ENCODE measurements around the gene DOCK1. TPM values are rescaled to one million over a fixed set of nuclear protein-coding genes. Genes with fewer than 3 reads are reported as not detected.

The DOCK1 gene
- total and polyA plus RNA-seq, 8 donors, result 46.4 to 77.7 (median 71.3) TPM

DNA sequence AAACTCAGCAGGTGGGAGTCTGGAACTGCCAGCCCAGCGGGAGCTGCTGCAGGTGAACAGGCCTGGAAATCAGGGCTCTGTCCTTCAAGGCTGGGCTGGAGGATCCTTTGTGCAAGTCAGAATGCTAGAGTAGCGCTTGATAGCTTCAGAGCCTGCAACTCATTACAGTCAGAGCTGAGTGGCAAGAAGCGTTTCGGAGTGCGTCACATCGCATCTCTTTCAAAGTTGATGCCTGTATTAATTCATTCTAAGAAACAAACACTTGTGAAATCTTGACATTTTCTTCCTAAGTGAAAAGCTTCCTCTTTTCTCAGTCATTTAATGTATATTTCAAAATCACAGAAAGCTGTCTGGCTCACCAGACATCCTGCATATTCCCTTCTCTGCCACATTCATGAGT is 522.7 kb downstream of the DOCK1 start:
- no peak overlapping the region for H3K27ac ChIP-seq
- intact Hi-C loops (cut with DNase I), result no loop called here
- H3K4me1 ChIP-seq, result no peaks in the 10 kb centered on the region
- H3K36me3 ChIP-seq, result peaks cover 0 to 44% of the 10 kb centered on the region in 2 donors
- DNase-seq (no peak), ATAC-seq (no peak)
- H3K9me3 ChIP-seq, result no peaks in the 10 kb centered on the region
- no peak overlapping the region for H3K4me3 ChIP-seq
- TF ChIP-seq CTCF (IDR thresholded peaks at IDR 0.05), result no peak
- H3K27me3 ChIP-seq, result no peaks in the 10 kb centered on the region

GRCh38 chr10:127428385-127428980 is 523.3 kb downstream of the DOCK1 start:
- Histone ChIP-seq H3K4me3 (no peak overlapping the region), H3K4me1 (no peaks in the 10 kb centered on the region), H3K36me3 (peaks cover 0 to 49% of the 10 kb centered on the region in 2 donors), H3K27ac (no peak overlapping the region), H3K9me3 (no peaks in the 10 kb centered on the region), H3K27me3 (no peaks in the 10 kb centered on the region)
- ATAC-seq (no peak), DNase-seq (no peak)
- TF ChIP-seq CTCF (IDR thresholded peaks at IDR 0.05), result no peak
- intact Hi-C loops (cut with DNase I), result no loop called here

DNA sequence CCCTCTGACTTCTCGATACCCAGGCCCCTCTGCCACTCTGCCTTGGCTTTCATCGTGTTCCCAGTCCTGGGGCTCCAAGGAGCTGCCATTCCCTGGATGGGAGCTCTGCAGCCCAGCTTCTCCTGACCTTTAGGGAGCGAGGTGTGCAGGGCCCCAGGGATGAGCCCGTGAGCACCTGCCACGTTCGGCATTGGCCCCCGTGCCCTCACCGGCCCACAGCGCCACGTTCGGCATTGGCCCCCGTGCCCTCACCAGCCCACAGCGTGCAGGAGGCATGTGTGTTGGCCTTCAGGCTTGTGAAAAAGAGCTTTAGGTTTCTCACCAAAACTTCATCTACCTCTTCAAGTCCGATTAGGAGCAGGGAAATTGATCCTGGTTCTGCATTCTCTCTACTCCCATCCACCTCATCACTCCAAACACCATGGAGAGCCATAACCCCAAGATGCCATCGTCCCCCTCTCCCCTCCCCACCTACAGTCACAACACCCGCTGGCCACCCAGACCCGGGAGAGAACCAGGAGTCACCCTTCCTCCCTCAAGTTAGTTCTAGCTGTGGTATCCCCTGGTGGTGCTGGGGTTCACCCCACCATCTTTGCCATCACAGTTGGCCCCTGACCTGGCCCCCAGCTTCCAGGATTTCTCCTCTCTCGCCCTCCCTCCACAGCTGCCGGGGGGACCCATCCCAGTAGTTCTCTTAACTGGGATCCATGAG is 524.5 kb downstream of the DOCK1 start:
- TF ChIP-seq CTCF (IDR thresholded peaks at IDR 0.05), result no peak
- no peak overlapping the region for H3K4me3 ChIP-seq
- H3K4me1 ChIP-seq, result no peaks in the 10 kb centered on the region
- ATAC-seq (no peak), DNase-seq (no peak)
- intact Hi-C loops (cut with DNase I), result no loop called here
- no peak overlapping the region for H3K27ac ChIP-seq
- no peaks in the 10 kb centered on the region for H3K9me3 ChIP-seq
- no peaks in the 10 kb centered on the region for H3K27me3 ChIP-seq
- peaks cover 0 to 59% of the 10 kb centered on the region in 2 donors for H3K36me3 ChIP-seq

DNA sequence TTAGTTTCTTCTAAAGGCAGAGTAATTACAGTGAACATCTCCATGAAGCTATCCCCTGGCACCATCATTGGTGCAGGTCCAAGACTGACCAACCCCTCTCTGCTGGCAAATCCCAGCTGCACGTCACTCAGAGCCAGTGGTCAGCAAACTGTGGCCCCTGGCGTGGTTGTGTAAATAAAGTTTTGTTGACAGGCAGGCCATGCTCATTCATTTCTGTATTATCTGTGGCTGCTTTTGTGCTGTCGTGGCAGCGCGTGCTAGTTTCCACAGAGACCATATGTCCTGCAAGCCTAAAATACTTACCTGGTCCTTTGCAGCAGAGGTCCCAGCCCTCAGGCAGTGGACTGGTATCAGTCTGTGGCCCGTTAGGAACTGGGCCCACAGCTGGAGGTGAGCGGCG is 526.3 kb downstream of the DOCK1 start:
- peaks cover 0 to 55% of the 10 kb centered on the region in 2 donors for H3K36me3 ChIP-seq
- no peak overlapping the region for H3K27ac ChIP-seq
- intact Hi-C loops (cut with DNase I), result no loop called here
- no peak for TF ChIP-seq CTCF (IDR thresholded peaks at IDR 0.05)
- no peak for ATAC-seq
- no peaks in the 10 kb centered on the region for H3K9me3 ChIP-seq
- DNase-seq, result no peak
- no peaks in the 10 kb centered on the region for H3K4me1 ChIP-seq
- no peaks in the 10 kb centered on the region for H3K27me3 ChIP-seq
- no peak overlapping the region for H3K4me3 ChIP-seq

- Histone ChIP-seq H3K4me1 (no peaks in the 10 kb centered on the region), H3K4me3 (no peak overlapping the region), H3K9me3 (no peaks in the 10 kb centered on the region), H3K36me3 (peaks cover 0 to 47% of the 10 kb centered on the region in 2 donors), H3K27me3 (no peaks in the 10 kb centered on the region), H3K27ac (no peak overlapping the region)
- TF ChIP-seq CTCF (IDR thresholded peaks at IDR 0.05), result no peak
- DNase-seq, result peak in 2 of 4 donors; percentile 66 to 71
- no peak for ATAC-seq
- intact Hi-C loops (cut with DNase I), result no loop called here
Observed at GRCh38 chr10:127434006-127434405, 528.8 kb downstream of the DOCK1 start.
